Rectal smooth muscle tissue (tissue), 1 donor: ENCODE measurements around the gene GREM1.

ENCODE experiments used
- H3K27ac ChIP-seq: one replicate; pipeline ENCODE4 v1.7.0; 2013; ENCODE audit warnings: low read depth, low read length, inconsistent platforms
- H3K27me3 ChIP-seq: one replicate; pipeline ENCODE4 v1.7.0; 2013; ENCODE audit warnings: low read length; ENCODE audit not compliant: control insufficient read depth, insufficient read depth
- H3K36me3 ChIP-seq: one replicate; pipeline ENCODE4 v1.7.0; 2013; ENCODE audit warnings: low read length; ENCODE audit not compliant: control insufficient read depth, insufficient read depth
- H3K4me1 ChIP-seq: one replicate; pipeline ENCODE4 v1.7.0; 2013; ENCODE audit warnings: low read length; ENCODE audit not compliant: control insufficient read depth, insufficient read depth
- H3K4me3 ChIP-seq: one replicate; pipeline ENCODE4 v1.7.0; 2013; ENCODE audit warnings: low read length
- H3K9ac ChIP-seq: one replicate; pipeline ENCODE4 v1.7.0; 2013; ENCODE audit warnings: low read length

The GREM1 gene

GRCh38 chr15:32682977-32683630, 34.7 kb upstream of the GREM1 start:
- Histone ChIP-seq H3K4me1 (no peaks in the 10 kb centered on the region), H3K27ac (no peak overlapping the region), H3K27me3 (no peaks in the 10 kb centered on the region), H3K36me3 (no peaks in the 10 kb centered on the region), H3K4me3 (no peak overlapping the region), H3K9ac (no peak overlapping the region)

GRCh38 chr15:32683906-32684584, 33.8 kb upstream of the GREM1 start:
- H3K27ac ChIP-seq: no peak overlapping the region
- H3K36me3 ChIP-seq: no peaks in the 10 kb centered on the region
- H3K9ac ChIP-seq: no peak overlapping the region
- H3K27me3 ChIP-seq: no peaks in the 10 kb centered on the region
- H3K4me3 ChIP-seq: no peak overlapping the region
- H3K4me1 ChIP-seq: no peaks in the 10 kb centered on the region

DNA sequence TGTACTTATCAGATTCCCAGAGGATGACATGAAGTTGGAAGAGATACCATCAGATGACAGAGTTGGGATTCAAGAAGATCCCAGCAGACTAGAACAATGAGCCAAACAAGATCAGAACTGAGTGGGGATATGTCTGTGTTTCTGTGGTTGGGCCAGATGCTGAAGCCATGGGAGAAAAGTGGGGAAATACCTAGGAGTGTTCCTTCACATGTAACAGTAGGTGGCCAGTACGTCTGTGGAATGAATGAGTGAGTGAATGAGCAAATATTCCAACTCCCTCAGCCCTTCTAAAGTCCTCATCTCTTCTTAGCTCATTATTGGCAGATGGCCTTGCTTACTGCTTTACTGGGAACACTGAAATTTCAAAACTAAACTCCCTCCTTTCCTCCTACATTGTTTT, 32.2 kb upstream of the GREM1 start:
- Histone ChIP-seq H3K27ac (no peak overlapping the region), H3K4me1 (no peaks in the 10 kb centered on the region), H3K9ac (no peak overlapping the region), H3K27me3 (no peaks in the 10 kb centered on the region), H3K36me3 (no peaks in the 10 kb centered on the region), H3K4me3 (no peak overlapping the region)

DNA sequence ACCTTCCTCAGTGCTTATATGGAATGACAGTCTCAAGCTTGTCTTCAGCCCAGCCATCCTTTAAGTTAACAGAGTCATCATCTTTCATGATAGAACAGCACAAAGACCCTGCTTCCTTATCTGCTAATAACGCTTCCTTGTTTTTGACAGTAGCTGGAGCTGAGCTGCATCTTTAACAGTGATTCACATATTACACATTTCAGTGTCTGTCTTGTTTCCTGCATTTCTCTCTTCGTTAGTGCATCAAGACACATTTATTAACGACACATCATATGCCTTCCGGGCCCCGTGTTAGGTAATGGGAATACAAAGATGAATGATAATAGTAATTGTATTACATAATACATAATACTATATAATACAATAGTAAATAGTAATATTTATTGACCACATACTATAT, 30.2 kb upstream of the GREM1 start:
- Histone ChIP-seq H3K36me3 (no peaks in the 10 kb centered on the region), H3K27ac (no peak overlapping the region), H3K27me3 (no peaks in the 10 kb centered on the region), H3K4me1 (no peaks in the 10 kb centered on the region), H3K9ac (no peak overlapping the region), H3K4me3 (no peak overlapping the region)

DNA sequence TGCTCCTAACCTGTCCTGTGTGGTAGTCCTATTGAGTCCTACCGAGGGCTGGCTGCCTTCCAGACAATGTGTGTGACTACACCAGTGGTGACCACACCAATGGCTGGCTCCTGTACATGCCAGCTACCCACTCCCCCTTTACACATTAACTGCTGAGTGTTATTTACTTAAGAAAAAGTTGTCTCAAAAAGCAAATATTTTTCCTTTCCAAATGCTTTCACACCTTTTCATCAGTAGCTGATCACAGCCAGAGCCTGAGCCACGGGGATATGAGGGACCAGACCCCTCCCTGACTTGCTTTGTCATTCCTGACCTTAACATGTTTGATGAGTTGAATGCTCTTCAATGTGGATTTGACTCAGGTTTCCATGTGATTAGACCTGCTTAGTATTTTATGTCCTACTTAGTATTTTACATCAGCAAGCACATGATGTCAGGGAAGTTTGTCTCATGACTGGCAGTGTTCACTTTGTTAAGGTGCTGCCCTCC, 29.6 kb upstream of the GREM1 start:
- no peak overlapping the region for H3K4me3 ChIP-seq
- H3K4me1 ChIP-seq: no peaks in the 10 kb centered on the region
- no peaks in the 10 kb centered on the region for H3K27me3 ChIP-seq
- H3K27ac ChIP-seq: no peak overlapping the region
- no peak overlapping the region for H3K9ac ChIP-seq
- no peaks in the 10 kb centered on the region for H3K36me3 ChIP-seq

DNA sequence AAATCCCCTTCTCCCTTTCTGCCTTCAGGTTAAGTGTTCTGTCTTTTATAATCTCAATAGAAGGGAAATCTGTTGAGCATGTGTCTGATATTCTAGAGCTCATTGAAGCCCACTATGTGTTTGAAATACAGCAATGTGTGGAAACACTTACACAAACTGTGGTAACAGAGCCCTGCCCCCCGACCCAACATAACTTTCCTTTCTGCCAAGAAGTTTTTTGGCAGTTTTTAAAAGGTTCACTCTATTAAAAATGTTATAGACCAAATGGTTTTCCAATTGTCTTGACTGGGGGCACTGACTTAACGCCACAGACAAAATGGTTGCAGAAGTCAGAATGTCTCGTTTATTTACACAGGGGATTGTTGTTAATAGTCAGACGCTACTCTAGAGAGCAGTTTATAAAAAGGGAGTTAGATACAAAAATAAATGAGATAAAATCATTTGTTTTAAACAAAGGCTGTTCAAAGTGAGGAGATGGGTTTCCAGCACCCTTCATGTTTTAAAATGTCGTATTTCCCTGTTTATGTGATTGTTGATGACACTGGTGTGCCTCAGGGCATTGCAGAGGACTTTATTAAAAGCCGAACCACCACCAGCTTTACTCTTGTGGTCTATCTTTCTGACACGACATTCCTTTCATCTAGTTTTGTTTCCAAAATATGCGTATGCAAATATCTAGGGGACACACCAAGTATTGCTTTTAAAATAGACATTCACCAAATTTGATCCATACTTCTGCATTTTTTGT, 26.7 kb upstream of the GREM1 start:
- Histone ChIP-seq H3K36me3 (no peaks in the 10 kb centered on the region), H3K4me1 (no peaks in the 10 kb centered on the region), H3K9ac (no peak overlapping the region), H3K4me3 (no peak overlapping the region), H3K27me3 (no peaks in the 10 kb centered on the region), H3K27ac (no peak overlapping the region)

- Histone ChIP-seq H3K27ac (no peak overlapping the region), H3K27me3 (no peaks in the 10 kb centered on the region), H3K9ac (no peak overlapping the region), H3K4me3 (no peak overlapping the region), H3K36me3 (no peaks in the 10 kb centered on the region), H3K4me1 (no peaks in the 10 kb centered on the region)
Measured at GRCh38 chr15:32691689-32692038, 26.1 kb upstream of the GREM1 start.

- no peak overlapping the region for H3K9ac ChIP-seq
- no peak overlapping the region for H3K27ac ChIP-seq
- H3K36me3 ChIP-seq: no peaks in the 10 kb centered on the region
- no peak overlapping the region for H3K4me3 ChIP-seq
- no peaks in the 10 kb centered on the region for H3K4me1 ChIP-seq
- no peaks in the 10 kb centered on the region for H3K27me3 ChIP-seq
Measured at GRCh38 chr15:32692286-32692685, 25.5 kb upstream of the GREM1 start.

DNA sequence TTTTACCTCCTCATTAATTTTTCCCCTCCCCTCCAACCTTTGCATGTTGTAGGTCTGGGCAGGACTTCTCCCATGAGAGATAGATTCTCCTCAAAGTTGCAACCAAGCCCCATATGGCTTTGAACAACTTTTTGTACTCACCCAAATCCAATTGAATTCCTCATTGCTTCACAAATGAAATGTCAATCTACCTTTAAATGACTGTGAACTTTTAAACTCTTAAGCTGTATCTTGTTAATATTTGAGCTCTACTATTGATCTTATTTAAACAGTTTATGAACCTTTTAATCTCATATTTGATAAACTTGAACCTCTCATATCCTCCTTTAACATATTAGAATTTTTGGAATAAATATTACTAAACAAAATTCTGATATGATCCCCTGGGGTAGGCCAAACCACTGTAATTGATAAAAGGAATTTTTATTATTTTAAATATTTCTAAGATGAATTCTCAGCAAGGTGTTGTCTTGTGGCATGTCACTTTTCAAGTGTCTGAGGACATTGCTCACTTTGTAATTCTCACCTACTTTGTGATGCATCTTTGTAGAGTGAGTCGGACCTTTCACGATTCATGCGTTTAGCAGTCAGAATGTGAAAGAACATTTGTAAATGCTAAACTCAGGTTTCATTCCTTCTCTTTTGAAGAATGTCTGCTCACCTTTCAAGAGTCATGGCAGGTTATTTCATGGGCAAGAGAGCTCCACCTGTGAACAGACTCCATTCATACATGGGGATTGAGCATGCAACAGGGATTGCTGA, 23.4 kb upstream of the GREM1 start:
- H3K36me3 ChIP-seq: no peaks in the 10 kb centered on the region
- no peak overlapping the region for H3K4me3 ChIP-seq
- no peaks in the 10 kb centered on the region for H3K4me1 ChIP-seq
- no peak overlapping the region for H3K9ac ChIP-seq
- no peak overlapping the region for H3K27ac ChIP-seq
- H3K27me3 ChIP-seq: no peaks in the 10 kb centered on the region

GRCh38 chr15:32698773-32699390, 18.9 kb upstream of the GREM1 start:
- no peaks in the 10 kb centered on the region for H3K36me3 ChIP-seq
- H3K4me1 ChIP-seq: no peaks in the 10 kb centered on the region
- H3K4me3 ChIP-seq: no peak overlapping the region
- H3K27ac ChIP-seq: no peak overlapping the region
- H3K9ac ChIP-seq: no peak overlapping the region
- no peaks in the 10 kb centered on the region for H3K27me3 ChIP-seq

- Histone ChIP-seq H3K27me3 (no peaks in the 10 kb centered on the region), H3K27ac (no peak overlapping the region), H3K4me3 (no peak overlapping the region), H3K9ac (no peak overlapping the region), H3K36me3 (no peaks in the 10 kb centered on the region), H3K4me1 (no peaks in the 10 kb centered on the region)
Measured at GRCh38 chr15:32700501-32701150, 17.2 kb upstream of the GREM1 start.
